Neural crest cell (in vitro differentiated cells): Measurements from ENCODE around the gene RAB5A. TPM values are rescaled to one million over a fixed set of nuclear protein-coding genes. Genes with fewer than 3 reads are reported as not detected.
A peak's percentile ranks its signal among the peaks of the same experiment; 100 is the strongest.
"Not testable (repeated sequence)": the region's sequence is repeated elsewhere in the genome, so short reads cannot be mapped to it uniquely, and the experiment has no call there.

ENCODE experiments used
- DNase-seq: peaks from one replicate; pipeline ENCODE4 v3.0.0; 2021; ENCODE audit warnings: low read depth, mixed read lengths, low spot score
- H3K27ac Mint-ChIP-seq: one replicate; pipeline ENCODE4 v1.8.0; 2021; ENCODE audit warnings: mild to moderate bottlenecking, mixed read lengths; ENCODE audit not compliant: unreplicated experiment
- H3K27me3 Mint-ChIP-seq: 2 replicates; pipeline ENCODE4 v1.8.0; 2021; ENCODE audit warnings: low read depth, mild to moderate bottlenecking, mixed read lengths
- H3K36me3 Mint-ChIP-seq: 2 replicates; pipeline ENCODE4 v1.8.0; 2021; ENCODE audit warnings: low read depth, mild to moderate bottlenecking, mixed read lengths
- H3K4me1 Mint-ChIP-seq: 2 replicates; pipeline ENCODE4 v1.8.0; 2021; ENCODE audit warnings: mixed read lengths
- H3K4me3 Mint-ChIP-seq: one replicate; pipeline ENCODE4 v1.8.0; 2021; ENCODE audit warnings: mild to moderate bottlenecking, mixed read lengths
- H3K9me3 Mint-ChIP-seq: 2 replicates; pipeline ENCODE4 v1.8.0; 2021; ENCODE audit warnings: mixed read lengths
- CTCF ChIP-seq: fragments of 200-600 bp; sonication (generic); conservative IDR thresholded peaks from 2 replicates; pipeline ENCODE4 v1.5.0; 2021; ENCODE audit warnings: antibody characterized with exemption, mild to moderate bottlenecking
- total RNA-seq: library from RNA; stranded (reverse); gene quantifications from 2 replicates; pipeline ENCODE4 v1.2.1, GENCODE V29; 2021

RAB5A gene
- total RNA-seq, 1 donor from 2014 or later, result 39.4 TPM

- no peak for TF ChIP-seq CTCF
These were observed 82.0 kb downstream of the RAB5A start for GRCh38 chr3:20028905-20029331.

DNA sequence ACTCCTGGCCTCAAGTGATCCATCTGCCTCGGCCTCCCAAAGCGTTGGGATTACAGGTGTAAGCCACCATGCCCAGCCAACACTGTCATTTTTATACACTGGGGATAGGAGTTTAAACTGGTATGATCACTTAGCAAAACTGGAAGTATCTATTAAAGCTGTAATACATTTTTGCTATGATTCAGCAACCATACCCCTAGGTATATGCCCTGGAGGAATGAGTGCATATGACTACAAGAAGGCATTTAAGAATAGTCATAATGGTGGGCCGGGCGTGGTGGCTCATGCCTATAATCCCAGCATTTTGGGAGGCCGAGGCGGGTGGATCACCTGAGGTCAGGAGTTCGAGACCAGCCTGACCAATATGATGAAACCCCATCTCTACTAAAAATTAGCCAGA lies 85.0 kb downstream of the RAB5A start:
- H3K27ac Mint-ChIP-seq, H3K27me3 Mint-ChIP-seq, H3K36me3 Mint-ChIP-seq, H3K9me3 Mint-ChIP-seq, H3K4me1 Mint-ChIP-seq, H3K4me3 Mint-ChIP-seq, DNase-seq: not testable (repeated sequence)

More at GRCh38 chr3:20028905-20029331, 82.0 kb downstream of the RAB5A start:
- H3K4me1 Mint-ChIP-seq, result peaks cover 11% of the 10 kb centered on the region
- H3K4me3 Mint-ChIP-seq, result no peak overlapping the region
- no peaks in the 10 kb centered on the region for H3K36me3 Mint-ChIP-seq
- no peaks in the 10 kb centered on the region for H3K27me3 Mint-ChIP-seq
- no peak for DNase-seq
- H3K27ac Mint-ChIP-seq, result peak overlapping the region; percentile 43
- H3K9me3 Mint-ChIP-seq, result no peaks in the 10 kb centered on the region

Other genes starting within 250 kb of the RAB5A start
- gene EFHB, start 12.9 kb upstream of the RAB5A start, total RNA-seq, result 1.2 and 3.0 TPM in 2 replicates
- not detected in 2 replicates for gene PP2D1, start 65.2 kb downstream of the RAB5A start, total RNA-seq
- gene KAT2B, start 93.3 kb downstream of the RAB5A start, total RNA-seq, result 12.2 and 13.3 TPM in 2 replicates
- 33.3 and 34.8 TPM in 2 replicates for gene SGO1, start 239.1 kb downstream of the RAB5A start, total RNA-seq